GM19324 (cell line): ENCODE data around the gene HLA-DQB2.
"Not testable (repeated sequence)": the region's sequence is repeated elsewhere in the genome, so short reads cannot be mapped to it uniquely, and the experiment has no call there.

Experiments used
- ATAC-seq: cut with Tn5 transposase; IDR thresholded peaks from one replicate; pipeline ENCODE4 v1.9.1; 2021; ENCODE audit warnings: mild to moderate bottlenecking, moderate library complexity; ENCODE audit not compliant: unreplicated experiment, low FRiP score

Gene HLA-DQB2

DNA sequence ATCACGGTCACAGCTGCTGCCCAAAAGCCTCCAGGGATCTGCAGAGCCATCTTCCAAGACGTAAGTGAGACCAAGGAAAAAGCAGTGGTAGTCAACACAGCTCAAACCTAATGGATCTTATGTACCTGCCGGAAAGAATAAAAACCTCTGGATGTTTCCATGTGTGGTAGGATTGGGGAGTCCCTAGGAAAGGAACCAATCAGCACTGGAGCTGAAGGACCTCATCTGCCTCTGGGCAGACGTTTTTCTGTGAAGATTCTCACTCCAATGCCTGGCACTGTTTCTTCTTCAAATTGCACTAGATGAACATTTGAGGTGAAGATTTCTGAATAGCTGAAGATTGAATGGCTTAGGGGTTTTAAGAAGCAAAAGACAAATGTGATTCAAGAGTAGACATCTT, at the start of gene HLA-DQB2:
Gene HLA-DQB2 (minus strand): TSS at position 112 of the 400 bp plus-strand sequence. CDS start 62 bp downstream, at position 50.
- ATAC-seq, result no peak

DNA sequence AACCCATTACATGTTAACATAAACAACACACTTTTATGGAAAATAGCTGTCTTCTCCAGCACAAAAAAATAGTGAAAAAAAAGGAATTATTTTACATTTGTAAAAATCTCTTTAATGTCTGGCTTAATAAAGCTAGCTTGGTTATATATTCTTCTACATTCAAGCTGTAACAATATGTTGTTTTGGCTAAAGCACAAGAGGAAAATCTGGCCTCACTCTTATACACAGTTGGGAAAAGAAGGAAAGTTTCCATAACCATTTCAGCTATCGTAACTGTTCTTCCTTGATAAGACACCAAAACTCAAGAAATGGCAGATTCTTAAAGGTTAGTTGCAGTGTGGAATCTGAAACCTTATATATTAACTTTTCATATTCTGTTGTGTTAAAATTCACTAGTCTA, 45.8 kb upstream of the HLA-DQB2 start:
- no peak for ATAC-seq

DNA sequence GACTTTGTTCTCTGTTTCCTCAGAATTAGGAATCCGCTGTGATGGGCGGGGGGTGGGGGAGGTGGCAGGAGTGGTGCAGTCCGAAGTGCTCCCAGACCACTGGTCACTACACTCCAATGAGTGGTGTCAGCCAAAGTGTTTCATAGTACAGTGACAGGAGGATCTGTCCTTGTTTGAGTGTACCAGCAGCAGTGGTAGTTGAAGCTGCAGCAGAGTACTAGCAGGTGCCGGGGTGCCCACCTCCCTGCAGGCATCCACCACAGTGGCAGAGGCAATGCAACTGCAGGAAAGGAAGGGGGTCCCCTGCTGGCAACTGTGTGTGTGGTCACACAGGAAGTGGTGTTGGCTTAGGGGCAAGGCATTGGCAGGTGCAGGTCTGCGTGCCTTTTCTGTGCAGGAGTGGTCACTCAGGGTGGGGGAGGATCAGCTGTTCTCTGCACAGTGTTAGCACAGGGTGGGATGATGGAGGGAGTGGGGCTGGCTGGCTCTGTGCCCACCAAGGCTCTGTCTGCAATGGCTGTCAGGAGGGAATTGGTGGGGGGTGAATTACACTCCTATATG, 43.8 kb upstream of the HLA-DQB2 start:
- no peak for ATAC-seq

DNA sequence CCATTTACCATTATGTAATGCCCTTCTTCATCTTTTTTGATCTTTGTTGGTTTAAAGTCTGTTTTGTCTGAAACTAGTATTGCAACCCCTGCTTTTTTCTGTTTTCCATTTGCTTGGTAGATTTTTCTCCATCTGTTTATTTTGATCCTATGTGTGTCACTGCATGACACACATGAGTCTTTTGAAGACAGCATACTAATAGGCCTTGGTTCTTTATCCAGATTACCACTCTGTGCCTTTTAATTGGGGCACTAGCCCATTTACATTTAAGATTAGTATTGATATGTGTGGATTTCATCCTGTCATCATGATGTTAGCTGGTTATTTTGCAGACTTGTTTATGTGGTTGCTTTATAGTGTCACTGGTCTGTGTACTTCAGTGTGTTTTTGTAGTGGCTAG, 42.1 kb upstream of the HLA-DQB2 start:
- not testable (repeated sequence) for ATAC-seq

DNA sequence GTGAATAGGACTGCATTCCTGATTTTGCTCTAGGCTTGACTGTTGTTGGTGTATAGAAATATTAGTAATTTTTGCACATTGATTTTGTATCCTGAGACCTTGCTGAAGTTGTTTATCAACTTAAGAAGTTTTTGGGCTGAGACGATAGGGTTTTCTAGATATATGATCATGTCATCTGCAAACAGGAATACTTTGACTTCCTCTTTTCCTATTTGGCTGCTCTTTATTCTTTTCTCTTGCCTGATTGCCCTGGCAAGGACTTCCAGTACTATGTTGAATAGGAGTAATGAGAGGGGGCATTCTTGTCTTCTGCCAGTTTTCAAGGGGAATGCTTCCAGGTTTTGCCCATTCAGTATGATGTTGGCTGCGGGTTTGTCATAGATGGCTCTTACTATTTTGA, 40.1 kb upstream of the HLA-DQB2 start:
- no peak for ATAC-seq

DNA sequence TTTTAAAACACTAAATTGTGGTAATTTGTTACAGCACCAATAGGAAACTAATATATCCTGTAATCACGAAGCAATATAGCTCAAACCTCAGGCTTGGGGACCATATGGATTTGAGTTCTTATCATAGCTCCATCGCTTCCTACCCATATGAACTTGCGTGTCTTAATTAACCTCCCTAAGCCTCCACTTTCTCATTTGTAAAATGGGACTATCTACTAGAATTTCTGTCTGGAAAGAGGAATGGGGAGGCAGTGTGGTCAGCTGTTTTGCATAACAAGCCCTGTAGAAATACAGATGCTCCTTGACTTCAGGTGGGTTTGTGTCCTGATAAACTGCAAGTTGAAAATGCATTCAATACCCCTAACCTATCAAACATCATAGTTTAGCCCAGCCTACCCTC, 36.4 kb upstream of the HLA-DQB2 start:
- no peak for ATAC-seq

GRCh38 chr6:32799168-32799567, 35.8 kb upstream of the HLA-DQB2 start:
- ATAC-seq, result no peak

DNA sequence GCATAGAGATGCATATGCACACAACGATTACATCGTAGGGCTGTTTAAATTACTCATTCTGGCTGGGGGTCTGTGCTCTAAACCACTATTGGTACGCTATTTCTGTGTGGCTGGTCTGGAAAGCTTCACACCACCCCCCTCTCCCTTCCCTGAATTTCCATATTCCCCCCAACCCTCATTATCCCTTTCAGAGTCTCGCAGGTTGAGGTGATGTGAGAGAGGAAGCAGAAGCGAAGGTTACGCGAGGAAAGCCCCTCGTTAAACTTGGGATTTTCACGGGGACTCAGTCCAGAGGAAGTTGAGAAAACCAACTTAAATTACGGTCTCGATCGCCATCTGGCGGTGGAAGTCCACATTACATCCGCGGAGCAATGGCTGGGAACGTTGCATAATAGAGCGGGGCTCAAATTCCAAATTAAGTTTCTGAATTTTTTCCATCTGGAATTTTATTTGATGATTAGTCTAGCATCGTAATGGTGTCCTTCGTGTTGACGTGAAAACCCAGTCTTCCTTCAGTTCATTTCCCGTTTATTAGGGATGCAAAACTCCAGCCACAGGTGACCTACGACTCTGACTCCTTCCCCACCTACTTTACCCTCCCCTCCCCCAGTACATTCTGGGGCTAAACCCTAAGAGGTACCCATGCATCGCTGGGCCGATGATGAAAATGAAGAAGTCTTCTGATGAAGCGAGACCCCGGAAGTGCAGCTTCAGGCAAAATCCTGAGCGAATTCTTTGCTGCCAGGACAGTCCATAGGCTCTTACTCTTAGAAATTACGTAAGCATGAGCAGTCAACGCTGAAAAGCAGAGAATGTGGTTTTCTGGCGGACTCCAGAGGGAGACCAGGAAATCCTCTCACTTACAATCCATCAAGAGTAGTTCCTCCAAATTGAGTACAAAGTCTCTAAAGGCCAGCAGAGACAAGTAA, 33.8 kb upstream of the HLA-DQB2 start:
- ATAC-seq, result no peak

- ATAC-seq, result no peak
Observed at GRCh38 chr6:32794510-32794909, 31.2 kb upstream of the HLA-DQB2 start.

DNA sequence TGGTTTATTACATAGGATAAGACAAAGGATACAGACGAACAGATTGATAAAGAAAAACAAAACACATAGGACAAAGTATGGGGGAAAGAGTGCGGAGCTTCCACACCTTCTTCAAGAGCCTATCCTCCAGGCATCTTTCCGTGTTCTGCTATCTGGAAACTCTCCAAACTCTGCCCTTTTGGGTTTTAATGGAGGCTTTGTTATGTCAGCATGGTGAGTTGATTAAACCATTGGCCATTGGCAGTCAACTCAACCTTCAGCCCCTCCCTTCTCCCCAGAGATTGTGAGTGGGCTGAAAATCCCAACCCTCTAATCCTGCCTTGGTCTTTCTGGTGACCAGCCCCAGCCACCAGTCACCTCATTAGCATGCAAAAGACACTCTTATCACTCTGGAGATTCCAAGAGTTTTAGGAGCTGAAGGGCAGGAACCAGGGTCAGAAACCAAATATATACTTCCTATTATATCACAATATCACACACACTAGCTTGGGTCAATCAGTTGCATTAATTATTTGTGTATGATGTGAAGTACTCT, 29.6 kb upstream of the HLA-DQB2 start:
- ATAC-seq, result no peak

DNA sequence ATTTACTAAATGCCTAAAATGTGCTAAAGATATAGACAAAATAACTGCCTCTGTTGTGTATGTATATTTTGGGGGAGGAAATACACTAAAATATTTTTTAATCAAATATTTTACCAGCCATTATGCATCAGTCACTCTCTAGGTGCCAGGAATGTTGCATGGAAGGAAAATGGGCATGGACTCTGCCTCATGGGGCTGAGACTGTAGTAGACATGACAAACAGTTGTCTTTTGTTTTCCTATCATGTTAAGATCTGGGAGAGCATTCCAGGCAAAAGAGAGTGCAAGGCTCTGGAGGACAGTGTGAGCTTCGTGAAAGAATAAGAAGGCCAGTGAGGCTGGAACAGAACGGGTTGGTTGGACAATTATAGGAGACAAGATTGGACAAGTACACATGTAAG, 27.0 kb upstream of the HLA-DQB2 start:
- ATAC-seq, result no peak

GRCh38 chr6:32785781-32786533, 22.6 kb upstream of the HLA-DQB2 start:
- no peak for ATAC-seq

- ATAC-seq, result not testable (repeated sequence)
Observed at GRCh38 chr6:32782923-32783322, 19.6 kb upstream of the HLA-DQB2 start.

DNA sequence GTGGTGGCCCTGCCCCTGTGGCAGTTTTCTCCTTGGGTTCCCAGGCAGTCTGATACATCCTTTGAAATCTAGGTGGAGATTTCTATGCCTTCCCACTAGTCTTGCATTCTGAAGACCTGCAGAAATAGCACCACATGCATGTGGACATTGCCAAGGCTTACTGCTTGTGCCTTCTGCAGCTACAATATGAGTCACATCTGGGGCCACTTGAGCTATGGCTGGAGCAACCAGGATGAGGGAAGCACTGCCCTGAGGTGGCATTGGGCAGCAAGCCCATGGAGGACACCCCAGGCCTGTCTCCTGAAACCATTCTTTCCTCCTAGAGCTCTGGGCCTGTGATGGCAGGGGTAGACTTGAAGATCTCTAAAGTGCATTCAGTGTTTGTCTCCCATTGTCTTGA, 15.7 kb upstream of the HLA-DQB2 start:
- ATAC-seq, result no peak

- ATAC-seq, result no peak
Observed at GRCh38 chr6:32775071-32775470, 11.7 kb upstream of the HLA-DQB2 start.

DNA sequence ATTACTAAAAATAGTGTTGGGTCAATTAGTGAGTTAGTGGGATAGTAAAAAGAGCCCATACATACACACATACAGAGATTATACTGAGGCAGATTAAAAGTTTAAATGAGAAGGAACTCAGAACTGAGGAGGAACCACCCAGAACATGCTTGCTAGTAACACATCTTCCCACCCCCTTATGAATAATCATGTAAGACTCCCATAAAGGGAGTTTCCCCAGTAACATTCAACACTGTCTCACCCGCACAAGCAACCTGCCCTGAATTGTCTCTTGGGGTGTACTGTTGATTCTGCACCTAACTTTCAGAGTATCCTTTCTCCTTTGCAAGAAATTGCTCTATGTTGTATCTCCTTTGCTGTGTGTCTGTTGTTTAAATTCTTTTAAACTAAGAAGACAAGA, 11.1 kb upstream of the HLA-DQB2 start:
- no peak for ATAC-seq

GRCh38 chr6:32772656-32773055, 9.3 kb upstream of the HLA-DQB2 start:
- ATAC-seq, result no peak

DNA sequence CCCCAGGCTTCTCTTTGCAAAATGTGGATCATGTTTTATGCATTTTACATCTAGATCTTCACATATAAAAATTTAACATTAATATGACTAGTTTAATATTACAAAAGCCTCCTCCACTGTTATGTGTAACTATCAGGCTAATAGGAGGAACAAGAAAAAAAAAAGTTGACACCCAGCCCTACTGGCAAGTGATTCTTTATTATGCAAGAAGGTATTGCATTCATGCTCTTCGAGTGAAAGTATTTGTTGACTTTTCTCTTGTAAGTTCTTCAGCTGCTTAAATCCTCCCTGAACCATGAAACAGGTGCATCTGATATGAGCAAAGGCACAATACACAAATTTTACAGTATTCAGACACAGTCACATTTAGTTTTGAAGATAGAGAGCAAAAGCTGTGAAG, 716 bp upstream of the HLA-DQB2 start:
- no peak for ATAC-seq

DNA sequence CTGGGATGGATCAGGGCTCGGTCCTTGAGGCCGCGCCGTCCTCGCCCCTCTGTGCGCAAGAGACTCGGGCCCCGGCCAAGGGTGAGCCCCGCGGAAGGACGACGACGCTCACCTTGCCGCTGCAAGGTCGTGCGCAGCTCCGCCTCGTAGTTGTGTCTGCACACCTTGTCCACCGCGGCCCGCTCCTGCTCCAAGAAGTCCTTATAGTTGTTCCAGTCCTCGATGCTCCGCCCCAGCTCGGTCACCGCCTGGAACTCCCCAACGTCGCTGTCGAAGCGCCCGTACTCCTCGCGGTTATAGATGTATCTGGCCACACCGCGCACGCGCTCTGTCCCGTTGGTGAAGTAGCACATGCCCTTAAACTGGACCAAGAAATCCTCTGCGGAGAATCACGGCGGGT, 1.8 kb downstream of the HLA-DQB2 start:
- ATAC-seq, result no peak

- ATAC-seq, result no peak
Observed at GRCh38 chr6:32761072-32761471, 2.3 kb downstream of the HLA-DQB2 start.

- ATAC-seq, result no peak
Observed at GRCh38 chr6:32759669-32760068, 3.7 kb downstream of the HLA-DQB2 start.
